AG10803 (cell line): ENCODE data around the gene HSPBP1.

Experiments used
- DNase-seq: peaks from one replicate; pipeline ENCODE4 v3.0.0; 2010; ENCODE audit warnings: low read depth
- H3K4me3 ChIP-seq: 2 replicates; pipeline ENCODE4 v1.5.1; 2011; ENCODE audit warnings: mild to moderate bottlenecking, low read length, control low read depth
- TF ChIP-seq, protein P1 (sequence below): conservative IDR thresholded peaks from 2 replicates; pipeline ENCODE4 v1.5.1; 2011; ENCODE audit warnings: mild to moderate bottlenecking, low read length, control low read depth, inconsistent platforms

Gene HSPBP1

DNA sequence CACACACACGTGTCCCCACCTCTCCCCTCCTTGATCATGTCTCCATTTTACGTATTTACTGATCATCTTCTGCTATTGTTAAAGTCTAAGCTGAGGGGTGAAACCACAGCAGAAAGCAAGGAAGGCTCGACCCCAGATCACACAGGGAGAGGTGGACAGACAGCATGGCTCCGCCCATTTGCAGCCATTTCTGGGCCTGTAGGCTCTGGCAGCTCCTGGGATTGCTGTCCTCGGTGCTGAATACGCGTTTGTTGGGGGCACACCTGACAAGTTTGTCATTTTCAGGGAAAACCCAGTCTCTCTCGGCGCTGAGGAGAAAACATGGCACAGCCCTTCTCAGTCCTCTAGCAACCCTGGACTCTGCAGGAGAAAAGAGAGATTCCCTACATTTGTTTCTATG, 59.4 kb downstream of the HSPBP1 start:
- no peak overlapping the region for H3K4me3 ChIP-seq
- TF ChIP-seq, protein P1, sequence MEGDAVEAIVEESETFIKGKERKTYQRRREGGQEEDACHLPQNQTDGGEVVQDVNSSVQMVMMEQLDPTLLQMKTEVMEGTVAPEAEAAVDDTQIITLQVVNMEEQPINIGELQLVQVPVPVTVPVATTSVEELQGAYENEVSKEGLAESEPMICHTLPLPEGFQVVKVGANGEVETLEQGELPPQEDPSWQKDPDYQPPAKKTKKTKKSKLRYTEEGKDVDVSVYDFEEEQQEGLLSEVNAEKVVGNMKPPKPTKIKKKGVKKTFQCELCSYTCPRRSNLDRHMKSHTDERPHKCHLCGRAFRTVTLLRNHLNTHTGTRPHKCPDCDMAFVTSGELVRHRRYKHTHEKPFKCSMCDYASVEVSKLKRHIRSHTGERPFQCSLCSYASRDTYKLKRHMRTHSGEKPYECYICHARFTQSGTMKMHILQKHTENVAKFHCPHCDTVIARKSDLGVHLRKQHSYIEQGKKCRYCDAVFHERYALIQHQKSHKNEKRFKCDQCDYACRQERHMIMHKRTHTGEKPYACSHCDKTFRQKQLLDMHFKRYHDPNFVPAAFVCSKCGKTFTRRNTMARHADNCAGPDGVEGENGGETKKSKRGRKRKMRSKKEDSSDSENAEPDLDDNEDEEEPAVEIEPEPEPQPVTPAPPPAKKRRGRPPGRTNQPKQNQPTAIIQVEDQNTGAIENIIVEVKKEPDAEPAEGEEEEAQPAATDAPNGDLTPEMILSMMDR, result no peak
- no peak for DNase-seq

DNA sequence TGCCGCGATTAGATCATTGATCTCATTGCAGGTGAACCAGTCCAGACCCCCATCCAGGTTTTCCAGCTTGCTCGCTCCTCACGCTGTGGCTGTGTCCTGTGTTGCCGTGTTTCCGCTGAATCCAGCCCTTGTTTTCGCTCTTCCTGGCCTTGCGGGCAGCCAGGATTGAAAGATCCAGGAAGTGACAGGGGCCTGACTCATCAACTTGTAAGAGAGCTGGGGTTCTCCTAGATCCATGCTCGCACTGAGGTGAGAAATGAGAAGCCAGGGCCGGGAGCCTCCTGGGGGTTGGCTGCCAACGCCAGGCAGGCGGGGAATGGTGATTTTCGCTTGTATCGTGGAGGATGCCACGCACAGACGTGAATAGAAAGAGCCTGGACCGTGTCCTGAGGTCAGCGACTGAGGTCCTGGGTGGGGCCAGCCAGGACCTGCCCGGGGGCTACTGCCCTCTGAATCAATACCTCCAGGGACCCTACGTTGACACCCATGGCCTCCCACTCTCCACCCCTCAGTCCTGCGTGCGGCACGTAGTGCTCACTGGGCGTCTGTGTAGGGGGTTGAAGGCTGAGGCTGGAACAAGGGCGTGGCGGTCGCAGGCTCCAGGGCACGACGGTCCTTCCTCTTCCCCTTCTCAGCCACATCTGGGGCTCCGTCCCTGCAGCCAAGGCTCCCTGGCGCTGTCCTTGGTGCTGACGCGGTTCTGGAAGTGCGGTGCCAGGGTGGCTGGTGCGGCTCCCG, 63.3 kb downstream of the HSPBP1 start:
- TF ChIP-seq, protein P1, result no peak
- peak; percentile 99 for DNase-seq
- peak overlapping the region; percentile 67 for H3K4me3 ChIP-seq

DNA sequence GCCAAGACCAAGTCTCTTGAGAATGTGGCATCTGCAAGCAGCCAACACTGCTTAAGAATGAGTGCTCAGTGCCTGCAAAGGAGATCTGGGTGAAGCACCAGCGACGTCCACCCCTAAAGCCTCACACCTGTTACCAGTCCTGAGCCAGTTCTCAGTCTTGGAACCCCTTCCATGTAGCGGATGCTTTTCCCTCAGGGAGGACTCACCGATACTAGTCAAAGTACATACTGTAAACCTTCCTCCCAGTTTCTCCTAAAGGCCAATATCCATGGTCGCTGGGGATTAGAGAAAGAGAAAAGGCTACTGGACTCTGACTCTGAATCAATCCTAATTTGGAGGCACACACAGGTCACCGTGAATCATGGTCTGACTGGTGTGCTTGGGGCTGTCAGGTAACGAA, 66.4 kb downstream of the HSPBP1 start:
- no peak overlapping the region for H3K4me3 ChIP-seq
- TF ChIP-seq, protein P1, result no peak
- DNase-seq, result no peak

DNA sequence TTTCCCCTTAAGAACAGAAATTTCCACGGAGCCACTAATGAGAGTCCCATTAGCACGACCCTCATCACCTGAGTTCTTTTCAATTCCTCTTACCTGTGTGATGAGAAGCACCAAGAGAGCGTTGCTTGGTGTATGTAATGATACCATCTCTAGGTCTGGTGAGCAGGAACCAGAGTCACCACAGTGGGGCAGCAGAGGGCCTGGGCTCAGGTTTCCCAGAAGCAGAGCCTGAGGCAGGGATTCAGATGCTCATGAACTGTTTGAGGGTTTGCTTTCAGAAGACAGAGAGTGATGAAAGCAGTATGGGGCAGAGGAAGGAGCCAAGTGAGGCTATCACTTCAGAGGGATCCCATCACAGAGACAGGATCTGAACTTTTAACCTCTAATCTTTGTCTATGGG, 67.5 kb downstream of the HSPBP1 start:
- DNase-seq, result no peak
- H3K4me3 ChIP-seq, result no peak overlapping the region
- TF ChIP-seq, protein P1, result no peak; the same call in 1 of the 2 replicates
